NCI-H187 (cell line): ENCODE results near the gene NAA25.
"Not testable (repeated sequence)": the region's sequence is repeated elsewhere in the genome, so short reads cannot be mapped to it uniquely, and the experiment has no call there.

Experiments used
- DNase-seq, 2 experiments: peaks; one replicate each; lab custom pipeline; 2025; lab: John Stamatoyannopoulos, UW

NAA25 gene

GRCh38 chr12:112061137-112061536, 47.4 kb downstream of the NAA25 start:
- no peak for DNase-seq

GRCh38 chr12:112049351-112049750, 59.2 kb downstream of the NAA25 start:
- DNase-seq: no peak

GRCh38 chr12:112046003-112046402, 62.6 kb downstream of the NAA25 start:
- no peak for DNase-seq

- DNase-seq: not testable (repeated sequence)
Observed at GRCh38 chr12:112036614-112037013, 72.0 kb downstream of the NAA25 start.

GRCh38 chr12:112035219-112035785, 73.3 kb downstream of the NAA25 start:
- DNase-seq: no peak

GRCh38 chr12:112032292-112032691, 76.3 kb downstream of the NAA25 start:
- DNase-seq: no peak

- DNase-seq: no peak
Observed at GRCh38 chr12:112031472-112031871, 77.1 kb downstream of the NAA25 start.

- DNase-seq: no peak
Observed at GRCh38 chr12:112029301-112029700, 79.3 kb downstream of the NAA25 start.

- no peak for DNase-seq
Observed at GRCh38 chr12:112025808-112026375, 82.7 kb downstream of the NAA25 start.

- DNase-seq: no peak
Observed at GRCh38 chr12:112023759-112024396, 84.7 kb downstream of the NAA25 start.

GRCh38 chr12:112022241-112023016, 86.2 kb downstream of the NAA25 start:
- DNase-seq: no peak

- no peak for DNase-seq
Observed at GRCh38 chr12:112020947-112021457, 87.6 kb downstream of the NAA25 start.

- no peak for DNase-seq
Observed at GRCh38 chr12:112018571-112019237, 89.9 kb downstream of the NAA25 start.

GRCh38 chr12:112017041-112017440, 91.5 kb downstream of the NAA25 start:
- DNase-seq: no peak

GRCh38 chr12:112015938-112016337, 92.6 kb downstream of the NAA25 start:
- no peak for DNase-seq

- DNase-seq: peak; percentile 54 to 60
Observed at GRCh38 chr12:112013601-112014402, 94.8 kb downstream of the NAA25 start.

- peak; percentile 99 for DNase-seq
Observed at GRCh38 chr12:112012775-112013600, 95.6 kb downstream of the NAA25 start, which contains the start of the genes ERP29 and TMEM116. TSS of gene ERP29 (plus strand) at chr12:112013426. CDS start at chr12:112013466, 40 bp downstream. TSS of gene TMEM116 (minus strand) at chr12:112013165. CDS start at chr12:112005270, 7,895 bp downstream.

GRCh38 chr12:112011685-112012084, 96.9 kb downstream of the NAA25 start:
- DNase-seq: no peak

- DNase-seq: no peak
Observed at GRCh38 chr12:112010415-112011344, 97.9 kb downstream of the NAA25 start.
